Measurements from ENCODE around the gene EVC. TPM values are rescaled to one million over a fixed set of nuclear protein-coding genes. Genes with fewer than 3 reads are reported as not detected.
"Not testable (repeated sequence)": the region's sequence is repeated elsewhere in the genome, so short reads cannot be mapped to it uniquely, and the experiment has no call there.

The EVC gene
- total RNA-seq, 1 experiment from 2014 or later: 11.5 TPM

DNA sequence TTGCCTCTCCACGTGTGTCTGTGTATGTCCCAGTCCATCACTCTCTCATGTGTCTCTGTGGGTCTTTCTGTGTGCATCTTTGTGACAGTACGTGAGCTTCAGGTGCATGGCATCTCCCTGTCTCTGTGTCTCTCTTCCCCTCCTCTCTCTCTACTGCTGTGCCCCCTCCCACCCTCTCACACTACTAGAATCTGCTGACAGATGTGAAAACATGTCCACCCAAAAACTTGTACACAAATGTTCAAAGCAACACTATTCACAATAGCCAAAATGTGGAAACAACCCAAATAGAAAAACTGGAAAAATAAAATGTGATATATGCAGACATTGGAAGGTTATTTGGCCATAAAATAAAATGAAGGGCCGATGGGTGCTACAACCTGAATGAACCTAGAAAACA, 10.0 kb downstream of the EVC start:
- no peak for DNase-seq (ENCODE audit: low read depth)
- in situ Hi-C loops (cut with HindIII; ENCODE audit: low pct_unique_long_range_greater_than_20kb, low sequenced_read_pairs): no loop called here

DNA sequence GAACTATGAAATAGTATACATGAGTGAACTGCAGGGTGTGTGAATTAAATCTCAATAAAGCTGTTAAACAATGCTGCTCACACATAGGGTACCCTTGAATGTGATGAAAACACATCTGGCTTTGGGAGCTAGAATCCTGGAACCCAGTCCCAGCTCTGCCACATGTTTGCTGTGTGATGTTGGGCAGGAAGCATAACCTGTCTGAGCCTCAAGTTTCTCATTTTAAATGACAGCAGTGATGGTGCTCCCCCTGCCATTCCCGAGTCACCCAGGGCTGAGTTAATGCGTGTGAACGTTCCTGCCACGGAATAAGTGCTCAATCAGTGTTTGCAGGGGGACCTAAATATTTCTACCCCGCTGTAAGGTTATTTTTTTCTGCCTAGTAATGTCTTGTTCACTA, 10.9 kb downstream of the EVC start:
- in situ Hi-C loops (cut with HindIII; ENCODE audit: low pct_unique_long_range_greater_than_20kb, low sequenced_read_pairs): no loop called here
- DNase-seq (ENCODE audit: low read depth): no peak

DNA sequence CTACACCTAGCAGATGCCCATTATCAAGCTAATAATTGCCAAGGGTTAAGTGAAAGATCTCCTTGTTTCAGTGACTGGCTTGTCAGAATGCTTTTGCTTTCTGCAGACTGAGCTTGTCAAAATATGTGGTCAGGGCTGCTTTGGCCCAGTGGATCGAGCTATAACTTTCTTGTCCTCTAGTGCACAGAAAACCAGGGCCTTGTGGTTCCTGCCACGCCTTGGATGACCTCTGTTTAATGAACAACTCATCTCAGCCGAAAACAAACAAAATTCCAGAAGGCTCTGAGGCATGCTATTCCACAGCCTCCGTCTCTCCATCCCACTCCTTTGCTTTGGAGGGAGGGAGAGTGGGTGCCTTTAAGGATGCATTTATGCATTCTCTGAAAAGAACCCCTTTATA, 11.3 kb downstream of the EVC start:
- in situ Hi-C loops (cut with HindIII; ENCODE audit: low pct_unique_long_range_greater_than_20kb, low sequenced_read_pairs): no loop called here
- DNase-seq (ENCODE audit: low read depth): peak; percentile 95

DNA sequence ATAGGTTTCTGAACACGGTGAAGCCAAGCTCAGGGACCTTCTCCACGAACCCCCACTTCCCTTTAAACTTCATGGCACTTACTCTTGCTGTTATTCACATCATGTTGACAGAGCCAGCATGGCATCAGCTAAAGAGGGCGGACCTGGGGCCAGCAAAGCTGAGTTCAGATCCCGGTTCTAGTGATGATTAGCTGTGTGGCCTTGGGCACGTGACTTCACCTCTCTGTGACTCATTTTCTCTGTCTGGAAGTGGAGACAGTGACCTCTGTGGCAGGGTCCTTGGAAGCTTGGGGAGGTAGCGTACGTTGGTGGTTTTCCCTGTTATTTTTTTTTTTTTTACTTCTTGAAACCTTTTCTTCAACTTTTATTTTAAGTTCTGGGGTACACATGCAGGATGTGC, 13.4 kb downstream of the EVC start:
- no peak for DNase-seq (ENCODE audit: low read depth)
- in situ Hi-C loops (cut with HindIII; ENCODE audit: low pct_unique_long_range_greater_than_20kb, low sequenced_read_pairs): no loop called here

DNA sequence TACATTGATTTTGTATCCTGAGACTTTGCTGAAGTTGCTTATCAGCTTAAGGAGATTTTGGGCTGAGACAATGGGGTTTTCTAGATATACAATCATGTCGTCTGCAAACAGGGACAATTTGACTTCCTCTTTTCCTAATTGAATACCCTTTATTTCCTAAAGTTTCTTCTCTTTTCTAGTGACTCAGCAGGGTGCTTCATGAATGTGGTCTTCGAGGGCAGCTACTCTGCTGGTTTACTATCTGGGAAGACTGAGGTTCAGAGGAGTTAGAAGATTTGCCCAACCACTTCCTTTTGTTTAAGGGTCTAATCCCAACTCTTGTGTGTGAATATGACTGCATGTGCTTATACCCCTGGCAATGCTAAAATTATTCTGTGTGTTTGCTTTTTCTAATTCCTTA, 17.4 kb downstream of the EVC start:
- in situ Hi-C loops (cut with HindIII; ENCODE audit: low pct_unique_long_range_greater_than_20kb, low sequenced_read_pairs); DNase-seq (ENCODE audit: low read depth): not testable (repeated sequence)

DNA sequence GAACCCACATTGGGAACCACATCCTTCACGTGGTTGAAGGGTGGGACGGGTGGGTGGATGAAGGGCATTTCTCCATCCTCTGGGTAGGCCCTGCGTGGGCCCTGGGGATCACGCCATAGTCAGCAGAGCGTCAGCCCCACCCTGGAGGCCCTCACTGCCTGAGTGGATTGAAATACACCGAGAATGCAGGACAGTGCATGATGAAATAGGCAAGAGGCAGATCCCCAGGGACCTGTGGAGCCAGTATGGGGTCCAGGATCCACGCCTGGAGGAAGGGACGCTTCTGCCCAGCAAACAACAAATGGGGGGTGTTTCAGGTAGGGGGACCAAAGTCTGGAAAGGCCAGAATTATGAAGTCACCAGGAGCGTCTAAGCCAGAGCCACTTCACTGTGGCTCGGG, 19.4 kb downstream of the EVC start:
- DNase-seq (ENCODE audit: low read depth): no peak
- in situ Hi-C loops (cut with HindIII; ENCODE audit: low pct_unique_long_range_greater_than_20kb, low sequenced_read_pairs): no loop called here

DNA sequence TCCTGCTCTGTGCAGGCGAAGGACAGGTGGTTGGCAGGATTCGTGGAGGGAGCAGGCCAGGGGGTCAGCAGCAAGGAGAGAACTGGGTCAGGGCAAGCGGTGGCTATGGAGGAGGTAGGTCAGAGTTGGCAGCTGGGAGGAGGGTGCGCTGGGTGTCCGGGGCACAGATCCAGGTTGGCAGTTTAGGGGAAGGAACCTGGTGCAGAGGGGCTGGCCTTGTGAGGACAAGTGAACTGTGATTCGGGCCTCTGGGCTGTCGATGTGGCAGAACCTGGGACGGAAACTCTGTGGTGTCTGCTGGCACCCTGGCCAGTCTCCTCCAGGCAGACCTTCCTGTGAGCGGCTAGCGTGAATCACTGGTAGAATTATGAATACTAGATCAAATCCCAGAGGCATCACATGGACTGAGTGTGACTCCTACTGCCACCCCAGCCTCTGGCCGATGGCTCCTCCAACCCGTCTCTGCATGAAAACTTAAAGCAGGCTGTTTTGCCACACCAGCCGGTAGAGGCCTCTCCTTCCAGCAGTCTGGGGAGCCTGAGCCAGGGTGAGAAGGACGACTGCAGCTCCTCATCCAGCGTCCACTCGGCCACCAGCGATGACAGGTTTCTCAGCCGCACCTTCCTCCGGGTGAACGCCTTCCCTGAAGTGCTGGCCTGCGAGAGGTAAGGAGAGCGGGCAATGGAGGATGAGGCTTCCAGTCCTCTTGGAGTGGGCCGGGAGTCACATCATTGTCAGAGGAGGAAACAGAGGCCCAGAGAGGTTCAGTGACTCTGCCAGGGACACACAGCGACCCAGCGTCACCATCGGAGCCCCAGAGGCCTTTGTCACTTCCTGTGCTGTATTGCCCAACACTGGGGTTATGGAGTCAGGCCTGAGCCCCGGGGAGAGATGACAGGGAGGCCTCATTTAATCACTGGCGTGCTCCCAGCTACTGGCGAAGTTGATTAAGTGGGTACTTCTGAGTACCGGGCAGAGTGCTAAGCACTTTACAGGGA, 20.3 kb downstream of the EVC start:
- in situ Hi-C loops (cut with HindIII; ENCODE audit: low pct_unique_long_range_greater_than_20kb, low sequenced_read_pairs): no loop called here
- DNase-seq (ENCODE audit: low read depth): no peak

DNA sequence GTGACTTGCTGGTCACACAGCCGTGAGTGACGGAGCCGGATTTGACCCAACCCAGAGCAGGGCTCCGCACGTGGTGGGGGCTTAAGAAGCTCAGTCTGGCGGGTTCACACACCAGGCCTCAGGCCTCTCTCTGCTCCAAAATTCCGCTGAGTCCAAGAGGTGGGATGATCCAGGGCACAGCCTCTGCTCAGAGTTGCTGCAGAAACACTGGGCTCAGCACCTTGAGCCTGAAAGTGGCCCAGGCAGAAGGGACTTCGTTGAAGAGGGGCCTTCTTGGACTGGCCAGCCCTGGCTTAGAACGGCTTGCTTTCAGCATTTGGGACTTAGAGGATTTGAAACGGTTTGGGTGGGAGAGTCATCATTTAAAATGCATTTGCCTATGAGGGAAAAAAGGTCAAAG, 21.2 kb downstream of the EVC start:
- no peak for DNase-seq (ENCODE audit: low read depth)
- in situ Hi-C loops (cut with HindIII; ENCODE audit: low pct_unique_long_range_greater_than_20kb, low sequenced_read_pairs): no loop called here

DNA sequence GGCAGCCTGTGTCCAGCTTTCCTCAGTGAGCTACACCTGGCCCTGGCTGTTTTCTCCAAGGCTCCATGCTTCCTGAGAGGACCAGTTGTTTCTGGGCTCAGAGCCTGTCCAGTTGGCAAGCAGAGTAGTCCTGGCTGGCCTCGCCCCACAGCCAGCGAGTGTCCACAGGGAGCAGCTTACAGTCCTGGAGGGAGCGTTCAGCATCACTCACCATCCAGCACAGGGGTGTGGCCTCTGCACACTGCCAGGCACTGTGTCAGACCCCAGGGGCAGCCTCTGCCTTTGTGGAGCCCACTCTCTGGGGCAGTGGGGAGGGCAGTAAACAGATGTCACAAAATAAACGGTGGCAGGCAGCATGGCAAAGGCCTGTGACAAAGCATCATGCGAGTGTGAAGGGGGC, 23.9 kb downstream of the EVC start:
- in situ Hi-C loops (cut with HindIII; ENCODE audit: low pct_unique_long_range_greater_than_20kb, low sequenced_read_pairs): no loop called here

DNA sequence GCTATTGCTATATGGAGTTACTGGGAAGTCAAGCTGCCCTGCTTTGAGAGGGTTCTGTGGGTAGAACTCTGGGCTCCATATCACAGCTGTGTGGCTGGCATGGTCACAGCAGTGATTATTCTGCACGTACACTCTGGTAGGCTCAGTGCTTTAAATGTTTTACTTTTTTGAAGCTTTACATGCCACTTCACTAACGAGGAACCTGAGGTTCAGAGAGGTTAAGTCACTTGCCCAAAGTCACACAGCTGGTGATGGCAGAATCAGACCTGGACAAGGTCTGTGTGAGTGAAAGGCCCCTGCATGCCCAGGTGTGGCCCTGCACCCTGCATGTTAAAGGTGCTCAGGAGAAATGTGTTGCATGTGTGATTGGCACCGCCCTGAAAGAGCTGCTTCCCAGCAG, 24.5 kb downstream of the EVC start:
- in situ Hi-C loops (cut with HindIII; ENCODE audit: low pct_unique_long_range_greater_than_20kb, low sequenced_read_pairs): no loop called here
- no peak for DNase-seq (ENCODE audit: low read depth)

More for the DNA sequence above, 23.9 kb downstream of the EVC start:
- DNase-seq (ENCODE audit: low read depth): no peak

DNA sequence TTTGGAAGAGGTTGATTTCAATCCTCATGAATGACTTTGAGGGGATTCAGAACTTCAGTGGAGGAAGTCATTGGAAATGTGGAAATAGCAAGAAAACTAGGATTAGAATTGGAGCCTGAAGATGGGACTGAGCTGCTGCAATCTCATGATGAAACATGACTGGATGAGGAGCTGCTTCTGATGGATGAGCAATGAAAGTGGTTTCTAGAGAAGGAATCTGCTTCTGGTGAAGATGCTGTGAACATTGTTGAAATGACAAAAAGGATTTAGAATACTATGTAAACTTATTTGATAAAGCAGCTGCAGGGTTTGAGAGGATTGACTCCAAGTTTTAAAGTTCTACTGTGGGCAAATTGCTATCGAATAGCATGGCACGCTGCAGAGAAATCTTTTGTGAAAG, 27.1 kb downstream of the EVC start:
- in situ Hi-C loops (cut with HindIII; ENCODE audit: low pct_unique_long_range_greater_than_20kb, low sequenced_read_pairs): no loop called here
- DNase-seq (ENCODE audit: low read depth): no peak

DNA sequence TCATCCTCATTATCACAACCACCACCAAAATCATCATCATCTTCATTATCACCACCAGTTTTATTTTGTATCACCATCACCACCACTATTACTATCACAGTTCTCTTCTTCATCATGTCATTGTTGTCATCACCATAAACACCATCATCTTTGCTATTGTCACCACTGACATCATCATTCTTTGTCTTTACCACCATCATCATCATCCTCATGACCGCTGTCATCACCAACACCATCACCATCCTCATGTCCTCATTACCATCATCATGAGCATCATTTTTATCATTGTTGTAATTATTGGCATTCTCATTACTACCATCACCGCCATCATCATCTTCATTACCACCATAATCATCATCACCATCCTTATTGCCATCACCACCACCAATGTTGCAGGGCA, 31.4 kb downstream of the EVC start:
- in situ Hi-C loops (cut with HindIII; ENCODE audit: low pct_unique_long_range_greater_than_20kb, low sequenced_read_pairs): no loop called here
- no peak for DNase-seq (ENCODE audit: low read depth)

DNA sequence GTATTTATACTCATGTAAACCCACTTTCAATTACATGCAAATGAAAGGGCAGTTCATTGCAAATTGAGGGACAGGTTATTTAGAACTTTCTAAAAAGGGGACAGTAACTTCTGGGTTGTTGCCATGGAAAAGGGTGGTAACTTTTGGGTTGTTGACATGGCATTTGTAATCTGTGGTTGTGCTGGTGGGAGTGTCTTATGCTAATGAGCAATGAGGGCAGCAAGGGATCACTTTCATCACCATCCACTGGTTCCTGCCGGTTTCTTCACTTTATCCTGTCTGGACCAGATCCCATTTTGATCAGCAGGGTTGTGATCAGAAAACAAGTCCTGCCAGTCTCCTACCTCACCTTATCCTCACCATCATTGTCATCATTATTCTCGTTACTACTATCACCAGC, 32.0 kb downstream of the EVC start:
- no peak for DNase-seq (ENCODE audit: low read depth)
- in situ Hi-C loops (cut with HindIII; ENCODE audit: low pct_unique_long_range_greater_than_20kb, low sequenced_read_pairs): no loop called here

DNA sequence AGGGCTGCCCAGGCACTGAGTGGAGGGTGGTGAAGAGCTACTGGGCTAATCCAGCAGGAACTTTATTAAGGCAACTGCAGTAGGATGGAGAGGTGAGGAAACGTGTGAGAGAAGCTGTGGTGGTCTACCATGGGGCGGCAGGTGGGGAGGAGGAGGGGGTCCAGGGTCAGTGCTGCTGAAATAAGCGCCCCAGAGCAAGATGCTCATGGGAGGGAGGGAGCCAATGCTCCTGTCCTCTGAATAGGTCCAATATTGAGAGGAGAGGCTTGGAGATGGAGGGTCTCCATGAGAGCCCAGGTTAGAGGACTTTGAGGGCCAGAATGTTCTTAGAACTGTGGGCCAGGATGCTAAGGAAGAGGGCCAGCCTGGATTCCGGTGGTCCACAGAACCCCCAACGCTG, 35.2 kb downstream of the EVC start:
- DNase-seq (ENCODE audit: low read depth): no peak
- in situ Hi-C loops (cut with HindIII; ENCODE audit: low pct_unique_long_range_greater_than_20kb, low sequenced_read_pairs): no loop called here

DNA sequence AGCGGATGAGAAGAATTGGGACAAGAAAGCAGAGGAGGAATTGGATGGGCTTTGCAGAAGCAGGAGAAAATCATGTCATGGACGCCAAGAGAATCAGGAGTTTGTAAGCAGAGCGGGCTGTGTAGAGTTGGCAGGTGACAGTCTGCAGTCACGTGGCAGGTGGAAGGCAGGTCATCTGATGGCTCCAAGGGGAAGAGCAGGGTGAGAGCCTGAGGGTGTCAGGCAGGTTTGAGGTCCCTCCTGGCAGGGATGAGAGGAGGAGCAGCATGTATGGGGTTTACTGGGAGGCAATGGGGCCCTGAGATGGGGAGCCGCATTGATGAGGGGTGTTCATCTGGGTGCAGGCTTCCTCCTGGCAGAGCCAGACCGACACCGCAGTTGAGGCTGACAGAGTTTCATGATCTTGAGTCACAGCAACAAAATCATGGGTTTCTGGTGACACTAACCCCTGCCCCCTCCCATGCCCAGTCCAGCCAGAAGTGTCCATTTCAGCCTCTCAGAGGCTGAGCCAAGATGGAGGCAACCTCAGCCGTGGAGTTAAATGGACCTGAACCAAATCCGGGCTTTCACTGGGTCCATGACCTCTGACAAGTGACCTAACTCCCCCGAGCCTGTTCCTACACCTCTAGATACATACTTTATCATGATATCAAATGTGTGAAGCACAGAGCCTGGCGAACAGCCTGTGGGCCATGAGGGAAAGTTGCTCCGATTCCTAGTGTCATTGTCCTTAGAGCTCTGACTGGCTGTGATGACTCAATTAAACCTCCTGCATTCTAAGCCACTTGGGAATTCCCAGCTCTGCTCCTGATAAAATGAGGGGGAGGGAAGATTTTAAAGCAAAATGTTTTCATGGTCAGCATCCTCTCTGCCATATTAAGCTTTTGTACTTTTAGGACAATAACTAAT, 36.1 kb downstream of the EVC start:
- peak; percentile 61 for DNase-seq (ENCODE audit: low read depth)

DNA sequence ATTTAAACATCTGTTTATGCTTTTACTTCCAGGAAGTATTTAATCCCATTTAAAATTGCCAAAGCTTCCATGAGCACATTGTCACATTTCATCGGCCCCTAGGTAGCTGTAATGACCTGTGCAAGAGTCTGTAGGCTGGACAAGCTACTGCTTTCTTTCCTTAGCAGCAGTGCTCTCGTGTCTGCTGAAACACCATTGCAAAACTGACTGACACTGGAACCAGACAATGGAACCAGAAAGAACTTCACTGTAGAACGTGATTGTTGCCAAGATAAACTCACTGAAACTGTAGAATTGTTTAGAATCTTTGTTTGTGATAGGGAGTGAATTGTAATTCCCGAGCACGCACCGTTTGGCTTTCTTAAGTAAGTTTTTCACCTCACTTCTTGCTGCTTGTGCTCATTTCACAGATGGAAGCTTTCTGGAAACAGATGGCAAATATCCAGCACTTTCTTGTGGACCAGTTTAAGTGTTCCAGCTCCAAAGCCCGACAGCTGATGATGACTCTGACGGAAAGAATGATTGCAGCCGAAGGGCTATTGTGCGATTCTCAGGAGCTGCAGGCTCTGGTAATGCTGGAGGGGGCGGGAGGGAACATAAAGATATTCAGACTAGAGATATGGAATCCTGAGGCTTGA, 36.9 kb downstream of the EVC start:
- in situ Hi-C loops (cut with HindIII; ENCODE audit: low pct_unique_long_range_greater_than_20kb, low sequenced_read_pairs): no loop called here
- DNase-seq (ENCODE audit: low read depth): peak; percentile 69

More for the DNA sequence above, 36.1 kb downstream of the EVC start:
- in situ Hi-C loops (cut with HindIII; ENCODE audit: low pct_unique_long_range_greater_than_20kb, low sequenced_read_pairs): no loop called here

DNA sequence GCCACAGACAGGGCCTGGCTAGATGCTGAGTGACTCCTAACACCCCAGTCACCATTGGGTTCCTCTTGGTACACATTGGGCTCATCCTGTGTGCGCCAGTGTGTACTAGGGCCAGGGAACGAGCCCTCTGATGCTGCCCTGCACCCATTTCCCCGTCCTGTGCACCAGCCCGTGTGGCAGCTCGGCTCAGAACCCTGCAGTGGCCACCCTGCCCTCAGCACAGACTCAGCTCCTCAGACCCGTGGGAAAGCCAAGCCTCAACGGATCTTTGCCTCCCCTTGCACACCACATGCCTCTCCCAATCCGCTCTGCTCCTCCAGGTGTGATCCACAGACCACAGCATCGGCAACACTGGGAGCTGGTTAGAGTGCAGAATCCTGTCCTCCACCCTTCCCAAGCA, 38.6 kb downstream of the EVC start:
- DNase-seq (ENCODE audit: low read depth): no peak
- in situ Hi-C loops (cut with HindIII; ENCODE audit: low pct_unique_long_range_greater_than_20kb, low sequenced_read_pairs): no loop called here

DNA sequence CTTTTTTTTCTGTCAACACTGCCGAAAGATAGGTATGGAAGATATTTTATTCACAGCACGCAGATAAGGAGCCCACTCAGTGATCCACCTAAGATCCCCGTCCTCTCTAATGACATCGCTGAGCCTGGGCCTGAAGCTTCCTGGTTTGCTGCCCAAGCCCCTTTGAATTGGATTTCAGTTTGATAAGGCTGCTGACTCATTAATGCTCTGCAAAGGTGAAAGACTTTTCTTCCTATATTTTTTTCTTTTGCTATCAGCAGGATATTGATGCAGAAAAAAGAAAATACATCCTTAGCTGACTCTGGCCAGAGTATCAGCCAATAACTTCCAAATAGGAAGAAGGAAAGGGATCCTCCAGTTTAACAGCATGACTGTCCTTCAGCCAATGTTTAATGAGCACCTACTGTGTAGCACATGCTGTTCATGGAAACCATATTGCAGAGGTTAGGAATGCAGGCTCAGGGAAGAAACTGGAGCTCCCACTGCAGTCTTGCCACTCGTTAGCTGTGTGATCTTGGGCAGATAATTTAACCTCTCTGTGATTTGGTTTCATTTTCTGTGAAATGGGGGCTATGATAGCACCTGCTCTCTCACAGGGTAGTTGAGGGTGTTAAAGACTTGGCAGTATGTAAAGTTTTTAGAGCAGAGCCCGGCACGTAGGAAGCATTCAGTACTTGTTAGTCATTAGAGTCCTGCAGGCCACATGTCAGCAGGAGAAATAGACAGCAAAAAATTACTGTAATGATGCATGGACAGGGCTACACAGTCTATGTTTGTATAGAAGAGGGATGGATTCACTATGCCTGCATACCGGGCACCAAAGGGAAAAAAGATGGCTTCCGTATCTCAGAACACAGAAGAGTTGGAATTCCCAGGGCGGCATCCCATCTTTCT, 39.3 kb downstream of the EVC start:
- in situ Hi-C loops (cut with HindIII; ENCODE audit: low pct_unique_long_range_greater_than_20kb, low sequenced_read_pairs): no loop called here
- DNase-seq (ENCODE audit: low read depth): no peak

All from Caki2 (cell line).